GM10266 (cell line): ENCODE results near the gene INO80B.

Experiments
- DNase-seq: peaks from one replicate; pipeline ENCODE4 v3.0.0; 2012; ENCODE audit errors: extremely low spot score
- TF ChIP-seq, protein P1 (sequence below): IDR thresholded peaks from 2 replicates; pipeline ENCODE4 v1.5.1; 2012; ENCODE audit warnings: mild to moderate bottlenecking, low read depth; ENCODE audit not compliant: control insufficient read depth, insufficient read depth; ENCODE audit errors: missing control alignments

INO80B gene

DNA sequence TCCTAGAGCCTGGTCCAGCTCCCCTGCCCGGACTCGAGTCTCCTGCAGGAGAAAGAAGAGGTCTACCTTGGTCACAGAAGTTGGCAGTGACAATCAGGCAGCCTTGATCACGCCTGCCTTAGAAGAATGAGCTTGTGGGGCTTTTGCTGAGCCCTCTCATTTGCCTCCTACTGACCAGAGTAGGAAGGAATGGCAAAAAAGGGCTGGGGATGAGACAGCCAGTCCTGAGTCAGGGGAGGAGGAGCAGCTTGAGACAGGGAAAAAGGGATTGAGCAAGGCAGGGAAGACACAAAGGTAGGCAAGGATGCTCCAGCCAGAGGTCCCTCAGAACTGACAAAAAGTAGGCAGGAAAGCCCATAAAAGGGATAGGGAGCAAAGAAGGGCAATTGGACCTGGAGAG lies 27.3 kb upstream of the INO80B start:
- TF ChIP-seq, protein P1, sequence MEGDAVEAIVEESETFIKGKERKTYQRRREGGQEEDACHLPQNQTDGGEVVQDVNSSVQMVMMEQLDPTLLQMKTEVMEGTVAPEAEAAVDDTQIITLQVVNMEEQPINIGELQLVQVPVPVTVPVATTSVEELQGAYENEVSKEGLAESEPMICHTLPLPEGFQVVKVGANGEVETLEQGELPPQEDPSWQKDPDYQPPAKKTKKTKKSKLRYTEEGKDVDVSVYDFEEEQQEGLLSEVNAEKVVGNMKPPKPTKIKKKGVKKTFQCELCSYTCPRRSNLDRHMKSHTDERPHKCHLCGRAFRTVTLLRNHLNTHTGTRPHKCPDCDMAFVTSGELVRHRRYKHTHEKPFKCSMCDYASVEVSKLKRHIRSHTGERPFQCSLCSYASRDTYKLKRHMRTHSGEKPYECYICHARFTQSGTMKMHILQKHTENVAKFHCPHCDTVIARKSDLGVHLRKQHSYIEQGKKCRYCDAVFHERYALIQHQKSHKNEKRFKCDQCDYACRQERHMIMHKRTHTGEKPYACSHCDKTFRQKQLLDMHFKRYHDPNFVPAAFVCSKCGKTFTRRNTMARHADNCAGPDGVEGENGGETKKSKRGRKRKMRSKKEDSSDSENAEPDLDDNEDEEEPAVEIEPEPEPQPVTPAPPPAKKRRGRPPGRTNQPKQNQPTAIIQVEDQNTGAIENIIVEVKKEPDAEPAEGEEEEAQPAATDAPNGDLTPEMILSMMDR, result no peak
- no peak for DNase-seq

DNA sequence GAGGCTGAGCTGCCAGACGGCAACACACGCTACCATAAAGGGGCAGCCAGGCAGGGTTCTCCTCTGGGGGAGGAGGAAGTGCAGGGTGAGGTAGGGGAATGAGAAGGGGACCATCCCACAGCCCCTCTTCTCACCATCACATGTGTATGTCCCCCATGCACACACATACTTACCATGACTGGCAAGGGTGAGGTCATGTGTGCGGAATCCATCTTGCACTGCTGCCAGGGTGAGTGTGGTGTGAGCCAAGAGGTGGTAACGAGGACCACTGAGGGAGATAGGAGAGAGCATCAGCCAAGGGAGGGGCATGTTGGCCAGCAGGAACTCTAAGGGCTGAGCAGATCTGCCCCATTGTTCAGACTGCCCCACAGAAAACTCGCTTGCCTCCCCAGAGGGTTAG lies 26.2 kb upstream of the INO80B start:
- TF ChIP-seq, protein P1, result no peak
- no peak for DNase-seq

- TF ChIP-seq, protein P1, result no peak
- DNase-seq, result no peak
Observed at GRCh38 chr2:74429487-74430451, 25.1 kb upstream of the INO80B start.

- TF ChIP-seq, protein P1, result no peak
- DNase-seq, result no peak
Observed at GRCh38 chr2:74430502-74430901, 24.4 kb upstream of the INO80B start.

GRCh38 chr2:74436111-74436805 lies 18.6 kb upstream of the INO80B start:
- TF ChIP-seq, protein P1, result no peak
- no peak for DNase-seq

- DNase-seq, result peak; percentile 68
- TF ChIP-seq, protein P1, result no peak
Observed at GRCh38 chr2:74436848-74437695, 17.8 kb upstream of the INO80B start.
